HepG2 (cell line): ENCODE results near the gene ZNF213. TPM values are rescaled to one million over a fixed set of nuclear protein-coding genes. Genes with fewer than 3 reads are reported as not detected.
A peak's percentile ranks its signal among the peaks of the same experiment; 100 is the strongest.

Experiments used
- BRCA1 ChIP-seq: sonication (generic); formaldehyde crosslinking; IDR thresholded peaks from 2 replicates; pipeline ENCODE4 v1.4.0; 2020; ENCODE audit warnings: missing genetic modification reagents
- FLYWCH1 ChIP-seq: sonication (generic); formaldehyde crosslinking; IDR thresholded peaks from 2 replicates; pipeline ENCODE4 v1.8.1; 2023; ENCODE audit warnings: mild to moderate bottlenecking, missing genetic modification reagents
- HOXA3 ChIP-seq: sonication (generic); formaldehyde crosslinking; IDR thresholded peaks from 2 replicates; pipeline ENCODE4 v1.5.0; 2020; ENCODE audit warnings: missing genetic modification reagents
- RBAK ChIP-seq: sonication (generic); formaldehyde crosslinking; IDR thresholded peaks from 2 replicates; pipeline ENCODE4 v1.5.1; 2020; ENCODE audit warnings: mild to moderate bottlenecking, missing genetic modification reagents
- SMYD3 ChIP-seq: sonication (generic); formaldehyde crosslinking; IDR thresholded peaks from 2 replicates; pipeline ENCODE4 v1.8.1; 2023; ENCODE audit warnings: mild to moderate bottlenecking, missing genetic modification reagents
- ZBTB42 ChIP-seq: sonication (generic); formaldehyde crosslinking; IDR thresholded peaks from 2 replicates; pipeline ENCODE4 v1.5.0; 2020; ENCODE audit warnings: mild to moderate bottlenecking, missing genetic modification reagents
- ZNF446 ChIP-seq: sonication (generic); formaldehyde crosslinking; IDR thresholded peaks from 2 replicates; pipeline ENCODE4 v1.5.0; 2020; ENCODE audit warnings: mild to moderate bottlenecking, missing genetic modification reagents
- ZNF543 ChIP-seq: sonication (generic); formaldehyde crosslinking; IDR thresholded peaks from 2 replicates; pipeline ENCODE4 v1.4.0; 2020; ENCODE audit warnings: mild to moderate bottlenecking, missing genetic modification reagents
- ZNF567 ChIP-seq: sonication (generic); formaldehyde crosslinking; IDR thresholded peaks from 2 replicates; pipeline ENCODE4 v1.8.1; 2023; ENCODE audit warnings: mild to moderate bottlenecking, missing genetic modification reagents, borderline replicate concordance
- polyA plus RNA-seq, 8 experiments: library from polyadenylated mRNA; depleted of rRNA in 3 of 8; stranded (reverse) in 7 of 8; unstranded in 1 of 8; fragments of >200 nt; fragmentation: Illumina TruSeq in 4 of 8; extraction: Trizol in 4 of 8; gene quantifications; 2 replicates each; pipeline versions ENCODE4 v1.2.1 to v1.2.3, GENCODE V29; 2011 to 2016; ENCODE audit warnings: low read depth in 4 of 8, missing spikeins in 1 of 8, mixed read lengths in 1 of 8; ENCODE audit not compliant: insufficient read depth in 1 of 8
- total RNA-seq, 5 experiments: library from RNA; depleted of rRNA; stranded (reverse); fragments of >200 nt; fragmentation: Illumina TruSeq; extraction: Trizol; gene quantifications; 2 replicates each; pipeline ENCODE4 v1.2.3, GENCODE V29; 2016; ENCODE audit warnings: low read depth in 1 of 5
- TF ChIP-seq, protein P1 (sequence below): IDR thresholded peaks from 2 replicates; pipeline ENCODE4 v1.6.1; 2016; ENCODE audit warnings: low read depth
- TF ChIP-seq, protein P2 (sequence below): sonication (generic); formaldehyde crosslinking; IDR thresholded peaks from 2 replicates; pipeline ENCODE4 v1.5.1; 2020; ENCODE audit warnings: missing genetic modification reagents, mild to moderate bottlenecking, borderline replicate concordance
- TF ChIP-seq, protein P3 (sequence below): sonication (generic); formaldehyde crosslinking; IDR thresholded peaks from 2 replicates; pipeline ENCODE4 v1.4.0; 2020; ENCODE audit warnings: missing genetic modification reagents
- TF ChIP-seq, protein P4 (sequence below), 2 experiments: sonication (generic) in 1 of 2; formaldehyde crosslinking in 1 of 2; IDR thresholded peaks; 2 replicates each; pipeline versions ENCODE4 v1.5.1 to v1.6.1; 2011 to 2020; ENCODE audit warnings: borderline replicate concordance in 1 of 2, low read depth in 1 of 2, low read length in 1 of 2, mild to moderate bottlenecking in 1 of 2, missing genetic modification reagents in 1 of 2, moderate library complexity in 1 of 2
- TF ChIP-seq, protein P5 (sequence below): sonication (generic); formaldehyde crosslinking; IDR thresholded peaks from 2 replicates; pipeline ENCODE4 v1.4.0; 2020; ENCODE audit warnings: mild to moderate bottlenecking, missing genetic modification reagents
- TF ChIP-seq, protein P6 (sequence below), 2 experiments: sonication (generic) in 1 of 2; formaldehyde crosslinking in 1 of 2; IDR thresholded peaks; 2 replicates each; pipeline versions ENCODE4 v1.4.0 to v1.6.1; 2018 to 2020; ENCODE audit warnings: missing genetic modification reagents in 2 of 2, borderline replicate concordance in 1 of 2, low read depth in 1 of 2, mild to moderate bottlenecking in 1 of 2, missing biosample characterization in 1 of 2

ZNF213 gene
- total and polyA plus RNA-seq, 2 of the 13 experiments (the other 11 are each of a cell fraction or from before 2014, with no cell fraction given), result 0.59 to 0.97 TPM

DNA sequence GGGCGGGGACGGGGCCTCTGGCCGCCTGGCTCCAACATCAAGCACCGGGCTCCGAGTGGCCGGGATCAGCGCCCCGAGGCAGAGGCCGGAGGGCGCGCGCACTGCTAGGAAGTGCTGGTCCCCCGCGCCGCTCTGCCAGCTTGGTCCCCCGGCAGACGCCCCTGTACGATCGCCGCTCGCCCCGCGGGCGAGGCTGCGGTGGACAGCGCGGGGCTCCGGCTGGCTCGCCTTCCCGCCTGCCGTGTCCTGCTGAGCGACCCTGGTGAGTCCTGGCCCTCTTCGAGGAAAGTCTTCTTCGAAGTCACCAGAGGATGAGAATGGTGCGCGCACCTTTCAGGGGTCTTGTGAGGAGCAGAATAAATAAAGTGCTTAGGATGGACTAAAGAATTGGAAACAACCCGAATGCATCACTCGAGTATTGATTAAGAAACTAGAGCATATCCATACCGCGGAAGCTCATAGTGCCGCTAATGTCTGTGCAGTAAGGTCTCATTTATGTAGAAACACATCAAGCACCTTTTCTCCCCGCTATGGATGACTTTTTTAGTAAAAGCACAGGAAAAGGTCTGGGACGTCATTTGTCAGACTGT is 392 bp downstream of the ZNF213 start (continued):
- TF ChIP-seq, protein P1, sequence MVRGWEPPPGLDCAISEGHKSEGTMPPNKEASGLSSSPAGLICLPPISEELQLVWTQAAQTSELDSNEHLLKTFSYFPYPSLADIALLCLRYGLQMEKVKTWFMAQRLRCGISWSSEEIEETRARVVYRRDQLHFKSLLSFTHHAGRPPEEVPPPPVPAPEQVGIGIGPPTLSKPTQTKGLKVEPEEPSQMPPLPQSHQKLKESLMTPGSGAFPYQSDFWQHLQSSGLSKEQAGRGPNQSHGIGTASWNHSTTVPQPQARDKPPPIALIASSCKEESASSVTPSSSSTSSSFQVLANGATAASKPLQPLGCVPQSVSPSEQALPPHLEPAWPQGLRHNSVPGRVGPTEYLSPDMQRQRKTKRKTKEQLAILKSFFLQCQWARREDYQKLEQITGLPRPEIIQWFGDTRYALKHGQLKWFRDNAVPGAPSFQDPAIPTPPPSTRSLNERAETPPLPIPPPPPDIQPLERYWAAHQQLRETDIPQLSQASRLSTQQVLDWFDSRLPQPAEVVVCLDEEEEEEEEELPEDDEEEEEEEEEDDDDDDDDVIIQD (CRISPR knock-in tag), result no peak
- TF ChIP-seq, protein P2, sequence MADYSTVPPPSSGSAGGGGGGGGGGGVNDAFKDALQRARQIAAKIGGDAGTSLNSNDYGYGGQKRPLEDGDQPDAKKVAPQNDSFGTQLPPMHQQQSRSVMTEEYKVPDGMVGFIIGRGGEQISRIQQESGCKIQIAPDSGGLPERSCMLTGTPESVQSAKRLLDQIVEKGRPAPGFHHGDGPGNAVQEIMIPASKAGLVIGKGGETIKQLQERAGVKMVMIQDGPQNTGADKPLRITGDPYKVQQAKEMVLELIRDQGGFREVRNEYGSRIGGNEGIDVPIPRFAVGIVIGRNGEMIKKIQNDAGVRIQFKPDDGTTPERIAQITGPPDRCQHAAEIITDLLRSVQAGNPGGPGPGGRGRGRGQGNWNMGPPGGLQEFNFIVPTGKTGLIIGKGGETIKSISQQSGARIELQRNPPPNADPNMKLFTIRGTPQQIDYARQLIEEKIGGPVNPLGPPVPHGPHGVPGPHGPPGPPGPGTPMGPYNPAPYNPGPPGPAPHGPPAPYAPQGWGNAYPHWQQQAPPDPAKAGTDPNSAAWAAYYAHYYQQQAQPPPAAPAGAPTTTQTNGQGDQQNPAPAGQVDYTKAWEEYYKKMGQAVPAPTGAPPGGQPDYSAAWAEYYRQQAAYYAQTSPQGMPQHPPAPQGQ (CRISPR knock-in tag), result no peak
- TF ChIP-seq SMYD3 (CRISPR knock-in tag), result no peak
- no peak for TF ChIP-seq RBAK
- TF ChIP-seq HOXA3, result 0 out of 2 replicates have a peak, but pooled peaks have one; percentile 48
- TF ChIP-seq BRCA1 (CRISPR knock-in tag), result 0 out of 2 replicates have a peak, but pooled peaks have one; percentile 29
- TF ChIP-seq, protein P3, sequence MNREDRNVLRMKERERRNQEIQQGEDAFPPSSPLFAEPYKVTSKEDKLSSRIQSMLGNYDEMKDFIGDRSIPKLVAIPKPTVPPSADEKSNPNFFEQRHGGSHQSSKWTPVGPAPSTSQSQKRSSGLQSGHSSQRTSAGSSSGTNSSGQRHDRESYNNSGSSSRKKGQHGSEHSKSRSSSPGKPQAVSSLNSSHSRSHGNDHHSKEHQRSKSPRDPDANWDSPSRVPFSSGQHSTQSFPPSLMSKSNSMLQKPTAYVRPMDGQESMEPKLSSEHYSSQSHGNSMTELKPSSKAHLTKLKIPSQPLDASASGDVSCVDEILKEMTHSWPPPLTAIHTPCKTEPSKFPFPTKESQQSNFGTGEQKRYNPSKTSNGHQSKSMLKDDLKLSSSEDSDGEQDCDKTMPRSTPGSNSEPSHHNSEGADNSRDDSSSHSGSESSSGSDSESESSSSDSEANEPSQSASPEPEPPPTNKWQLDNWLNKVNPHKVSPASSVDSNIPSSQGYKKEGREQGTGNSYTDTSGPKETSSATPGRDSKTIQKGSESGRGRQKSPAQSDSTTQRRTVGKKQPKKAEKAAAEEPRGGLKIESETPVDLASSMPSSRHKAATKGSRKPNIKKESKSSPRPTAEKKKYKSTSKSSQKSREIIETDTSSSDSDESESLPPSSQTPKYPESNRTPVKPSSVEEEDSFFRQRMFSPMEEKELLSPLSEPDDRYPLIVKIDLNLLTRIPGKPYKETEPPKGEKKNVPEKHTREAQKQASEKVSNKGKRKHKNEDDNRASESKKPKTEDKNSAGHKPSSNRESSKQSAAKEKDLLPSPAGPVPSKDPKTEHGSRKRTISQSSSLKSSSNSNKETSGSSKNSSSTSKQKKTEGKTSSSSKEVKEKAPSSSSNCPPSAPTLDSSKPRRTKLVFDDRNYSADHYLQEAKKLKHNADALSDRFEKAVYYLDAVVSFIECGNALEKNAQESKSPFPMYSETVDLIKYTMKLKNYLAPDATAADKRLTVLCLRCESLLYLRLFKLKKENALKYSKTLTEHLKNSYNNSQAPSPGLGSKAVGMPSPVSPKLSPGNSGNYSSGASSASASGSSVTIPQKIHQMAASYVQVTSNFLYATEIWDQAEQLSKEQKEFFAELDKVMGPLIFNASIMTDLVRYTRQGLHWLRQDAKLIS (CRISPR knock-in tag), result no peak
- TF ChIP-seq, protein P4, sequence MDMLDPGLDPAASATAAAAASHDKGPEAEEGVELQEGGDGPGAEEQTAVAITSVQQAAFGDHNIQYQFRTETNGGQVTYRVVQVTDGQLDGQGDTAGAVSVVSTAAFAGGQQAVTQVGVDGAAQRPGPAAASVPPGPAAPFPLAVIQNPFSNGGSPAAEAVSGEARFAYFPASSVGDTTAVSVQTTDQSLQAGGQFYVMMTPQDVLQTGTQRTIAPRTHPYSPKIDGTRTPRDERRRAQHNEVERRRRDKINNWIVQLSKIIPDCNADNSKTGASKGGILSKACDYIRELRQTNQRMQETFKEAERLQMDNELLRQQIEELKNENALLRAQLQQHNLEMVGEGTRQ (IDR thresholded peaks at IDR 0.05; ENCODE audit: low read depth, low read length), result no peak
- TF ChIP-seq, protein P4 (CRISPR knock-in tag; IDR thresholded peaks at IDR 0.05; ENCODE audit: borderline replicate concordance), result 0 out of 2 replicates have a peak, but pooled peaks have one; percentile 18
- peak; percentile 36; the same call in 1 of the 2 replicates for TF ChIP-seq ZNF543
- TF ChIP-seq FLYWCH1 (CRISPR knock-in tag), result 0 out of 2 replicates have a peak, but pooled peaks have one; percentile 26
- 0 out of 2 replicates have a peak, but pooled peaks have one; percentile 53 for TF ChIP-seq ZNF446 (CRISPR knock-in tag)
- TF ChIP-seq, protein P5, sequence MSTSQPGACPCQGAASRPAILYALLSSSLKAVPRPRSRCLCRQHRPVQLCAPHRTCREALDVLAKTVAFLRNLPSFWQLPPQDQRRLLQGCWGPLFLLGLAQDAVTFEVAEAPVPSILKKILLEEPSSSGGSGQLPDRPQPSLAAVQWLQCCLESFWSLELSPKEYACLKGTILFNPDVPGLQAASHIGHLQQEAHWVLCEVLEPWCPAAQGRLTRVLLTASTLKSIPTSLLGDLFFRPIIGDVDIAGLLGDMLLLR (CRISPR knock-in tag), result no peak
- TF ChIP-seq, protein P6, sequence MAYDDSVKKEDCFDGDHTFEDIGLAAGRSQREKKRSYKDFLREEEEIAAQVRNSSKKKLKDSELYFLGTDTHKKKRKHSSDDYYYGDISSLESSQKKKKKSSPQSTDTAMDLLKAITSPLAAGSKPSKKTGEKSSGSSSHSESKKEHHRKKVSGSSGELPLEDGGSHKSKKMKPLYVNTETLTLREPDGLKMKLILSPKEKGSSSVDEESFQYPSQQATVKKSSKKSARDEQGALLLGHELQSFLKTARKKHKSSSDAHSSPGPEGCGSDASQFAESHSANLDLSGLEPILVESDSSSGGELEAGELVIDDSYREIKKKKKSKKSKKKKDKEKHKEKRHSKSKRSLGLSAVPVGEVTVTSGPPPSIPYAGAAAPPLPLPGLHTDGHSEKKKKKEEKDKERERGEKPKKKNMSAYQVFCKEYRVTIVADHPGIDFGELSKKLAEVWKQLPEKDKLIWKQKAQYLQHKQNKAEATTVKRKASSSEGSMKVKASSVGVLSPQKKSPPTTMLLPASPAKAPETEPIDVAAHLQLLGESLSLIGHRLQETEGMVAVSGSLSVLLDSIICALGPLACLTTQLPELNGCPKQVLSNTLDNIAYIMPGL (CRISPR knock-in tag; IDR thresholded peaks at IDR 0.05; ENCODE audit: borderline replicate concordance in 1 of 2, low read depth in 1 of 2), result peak in 1 of 2 experiments; percentile 64; a peak in 1 of 4 replicates
- TF ChIP-seq ZNF567 (CRISPR knock-in tag), result no peak
- 0 out of 2 replicates have a peak, but pooled peaks have one; percentile 67 for TF ChIP-seq ZBTB42 (CRISPR knock-in tag)
